ENCODE results near the gene ADISSP. TPM values are rescaled to one million over a fixed set of nuclear protein-coding genes. Genes with fewer than 3 reads are reported as not detected.

The ADISSP gene
- total and polyA plus RNA-seq, 2 of the 13 experiments (the other 11 are each of a cell fraction or from before 2014, with no cell fraction given) = 38.3 to 90.6 TPM

GRCh38 chr20:3811467-3812258 lies 44.1 kb upstream of the ADISSP start (continued):
- peak; percentile 100 for TF ChIP-seq CSRNP1 (CRISPR knock-in tag; IDR thresholded peaks at IDR 0.05)
- 0 out of 2 replicates have a peak, but pooled peaks have one; percentile 34 for TF ChIP-seq RFXANK (CRISPR knock-in tag; IDR thresholded peaks at IDR 0.05)
- peak; percentile 69 for TF ChIP-seq DPF2 (CRISPR knock-in tag; IDR thresholded peaks at IDR 0.05; ENCODE audit: borderline replicate concordance, low read depth)
- TF ChIP-seq ZNF235 (CRISPR knock-in tag; IDR thresholded peaks at IDR 0.05; ENCODE audit: borderline replicate concordance) = 0 out of 2 replicates have a peak, but pooled peaks have one; percentile 1
- peak; percentile 72; the same call in 1 of the 2 replicates for TF ChIP-seq GZF1 (CRISPR knock-in tag; IDR thresholded peaks at IDR 0.05)
- TF ChIP-seq FOSL2 (CRISPR knock-in tag; IDR thresholded peaks at IDR 0.05) = peak; percentile 99
- no peak for TF ChIP-seq ZBTB46 (CRISPR knock-in tag; IDR thresholded peaks at IDR 0.05; ENCODE audit: borderline replicate concordance)
- peak; percentile 94 for TF ChIP-seq ZNF883 (CRISPR knock-in tag; IDR thresholded peaks at IDR 0.05; ENCODE audit: not compliant biosample characterization)
- TF ChIP-seq XRCC5 (optimal IDR thresholded peaks at IDR 0.05; ENCODE audit: low read length) = peak; percentile 94
- no peak for TF ChIP-seq CENPX (CRISPR knock-in tag; IDR thresholded peaks at IDR 0.05)
- TF ChIP-seq SOX13 (IDR thresholded peaks at IDR 0.05) = no peak; the same call in 1 of the 2 replicates
- peak in 1 of 2 experiments; percentile 85; a peak in 2 of 4 replicates for TF ChIP-seq SOX13 (CRISPR knock-in tag; conservative IDR thresholded peaks at IDR 0.05 in 1 of 2, IDR thresholded peaks at IDR 0.05 in 1 of 2)
- peak; percentile 94; the same call in 1 of the 2 replicates for TF ChIP-seq ZMAT3 (CRISPR knock-in tag; conservative IDR thresholded peaks at IDR 0.05)
- no peak for TF ChIP-seq HMGA1 (CRISPR knock-in tag; conservative IDR thresholded peaks at IDR 0.05)
- peak; percentile 96 for TF ChIP-seq ZSCAN31 (CRISPR knock-in tag; IDR thresholded peaks at IDR 0.05; ENCODE audit: low read depth)
- TF ChIP-seq TBX3 (IDR thresholded peaks at IDR 0.05; ENCODE audit: borderline replicate concordance) = no peak
- TF ChIP-seq BHLHE40 (IDR thresholded peaks at IDR 0.05; ENCODE audit: low read length) = peak; percentile 91
- TF ChIP-seq ZC3H13 (CRISPR knock-in tag; IDR thresholded peaks at IDR 0.05) = peak; percentile 82
- peak; percentile 64; the same call in 1 of the 2 replicates for TF ChIP-seq ZNF670 (CRISPR knock-in tag; IDR thresholded peaks at IDR 0.05; ENCODE audit: borderline replicate concordance)
- peak; percentile 81; the same call in 1 of the 2 replicates for TF ChIP-seq SP4 (CRISPR knock-in tag; IDR thresholded peaks at IDR 0.05)
- TF ChIP-seq ZNF207 (IDR thresholded peaks at IDR 0.05; ENCODE audit: borderline replicate concordance) = no peak
- TF ChIP-seq PHF5A (CRISPR knock-in tag; IDR thresholded peaks at IDR 0.05; ENCODE audit: low read depth, unreplicated experiment) = peak; percentile 55
- peak; percentile 79 for TF ChIP-seq ZNF205 (CRISPR knock-in tag; IDR thresholded peaks at IDR 0.05)
- peak; percentile 93 for TF ChIP-seq HOXA9 (CRISPR knock-in tag; IDR thresholded peaks at IDR 0.05; ENCODE audit: borderline replicate concordance)
- TF ChIP-seq, protein P1, sequence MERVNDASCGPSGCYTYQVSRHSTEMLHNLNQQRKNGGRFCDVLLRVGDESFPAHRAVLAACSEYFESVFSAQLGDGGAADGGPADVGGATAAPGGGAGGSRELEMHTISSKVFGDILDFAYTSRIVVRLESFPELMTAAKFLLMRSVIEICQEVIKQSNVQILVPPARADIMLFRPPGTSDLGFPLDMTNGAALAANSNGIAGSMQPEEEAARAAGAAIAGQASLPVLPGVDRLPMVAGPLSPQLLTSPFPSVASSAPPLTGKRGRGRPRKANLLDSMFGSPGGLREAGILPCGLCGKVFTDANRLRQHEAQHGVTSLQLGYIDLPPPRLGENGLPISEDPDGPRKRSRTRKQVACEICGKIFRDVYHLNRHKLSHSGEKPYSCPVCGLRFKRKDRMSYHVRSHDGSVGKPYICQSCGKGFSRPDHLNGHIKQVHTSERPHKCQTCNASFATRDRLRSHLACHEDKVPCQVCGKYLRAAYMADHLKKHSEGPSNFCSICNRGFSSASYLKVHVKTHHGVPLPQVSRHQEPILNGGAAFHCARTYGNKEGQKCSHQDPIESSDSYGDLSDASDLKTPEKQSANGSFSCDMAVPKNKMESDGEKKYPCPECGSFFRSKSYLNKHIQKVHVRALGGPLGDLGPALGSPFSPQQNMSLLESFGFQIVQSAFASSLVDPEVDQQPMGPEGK (CRISPR knock-in tag; IDR thresholded peaks at IDR 0.05) = peak; percentile 99

Data from HepG2 (cell line).